GM23338 (cell line): Measurements from ENCODE around the gene CLIC3. TPM values are rescaled to one million over a fixed set of nuclear protein-coding genes. Genes with fewer than 3 reads are reported as not detected.

ENCODE experiments used
- ATAC-seq: fragments of 200-7000 bp; cut with Tn5 transposase; 3 replicates; pipeline ENCODE4 v1.9.1; 2020
- DNase-seq: peaks from one replicate; pipeline ENCODE4 v3.0.0-alpha.2; 2015; ENCODE audit warnings: low spot score
- H2AFZ ChIP-seq: fragments of 200-600 bp; sonication (generic); 2 replicates; pipeline ENCODE4 v1.8.0; 2016; ENCODE audit warnings: antibody characterized with exemption, mild to moderate bottlenecking, moderate library complexity
- H3F3A ChIP-seq: fragments of 200-600 bp; sonication (generic); replicated peaks from 2 replicates; pipeline ENCODE4 v1.8.0; 2017; ENCODE audit warnings: antibody characterized with exemption, mixed run types, low read depth
- H3K27ac ChIP-seq: fragments of 200-600 bp; sonication (generic); 2 replicates; pipeline ENCODE4 v1.6.1; 2016; ENCODE audit warnings: low read depth
- H3K27me3 ChIP-seq: fragments of 200-600 bp; sonication (generic); 2 replicates; pipeline ENCODE4 v1.8.0; 2016; ENCODE audit warnings: mild to moderate bottlenecking, mixed run types, moderate library complexity; ENCODE audit not compliant: insufficient read depth
- H3K36me3 ChIP-seq: fragments of 200-600 bp; sonication (generic); 2 replicates; pipeline ENCODE4 v1.8.0; 2016; ENCODE audit warnings: mild to moderate bottlenecking; ENCODE audit not compliant: insufficient read depth
- H3K4me1 ChIP-seq: fragments of 200-600 bp; sonication (generic); 2 replicates; pipeline ENCODE4 v1.8.0; 2016; ENCODE audit warnings: mild to moderate bottlenecking, moderate library complexity; ENCODE audit not compliant: insufficient read depth
- H3K4me2 ChIP-seq: fragments of 200-600 bp; sonication (generic); 2 replicates; pipeline ENCODE4 v1.7.1; 2017; ENCODE audit warnings: mixed run types
- H3K4me3 ChIP-seq: fragments of 200-600 bp; sonication (generic); 2 replicates; pipeline ENCODE4 v1.6.1; 2016; ENCODE audit warnings: mixed run types
- H3K79me2 ChIP-seq: fragments of 200-600 bp; sonication (generic); replicated peaks from 2 replicates; pipeline ENCODE4 v1.8.0; 2017; ENCODE audit warnings: mild to moderate bottlenecking; ENCODE audit not compliant: insufficient read depth
- H3K9me2 ChIP-seq: fragments of 200-600 bp; sonication (generic); 2 replicates; pipeline ENCODE4 v1.8.0; 2017; ENCODE audit not compliant: insufficient read depth
- H4K20me1 ChIP-seq: fragments of 200-600 bp; sonication (generic); replicated peaks from 2 replicates; pipeline ENCODE4 v1.8.0; 2017; ENCODE audit warnings: mild to moderate bottlenecking; ENCODE audit not compliant: insufficient read depth
- H3K27ac Mint-ChIP-seq: 2 replicates; pipeline ENCODE4 v1.8.0; 2020; ENCODE audit warnings: inconsistent platforms, mild to moderate bottlenecking, moderate library complexity, mixed read lengths
- H3K27me3 Mint-ChIP-seq: 3 replicates; pipeline ENCODE4 v1.8.0; 2022; ENCODE audit warnings: low read depth, mild to moderate bottlenecking, moderate library complexity, mixed read lengths, inconsistent platforms; ENCODE audit not compliant: insufficient read depth, poor library complexity
- H3K36me3 Mint-ChIP-seq: 3 replicates; pipeline ENCODE4 v1.8.0; 2021; ENCODE audit warnings: low read depth, mild to moderate bottlenecking, inconsistent platforms, moderate library complexity, mixed read lengths
- H3K4me1 Mint-ChIP-seq: 3 replicates; pipeline ENCODE4 v1.8.0; 2020; ENCODE audit warnings: mild to moderate bottlenecking, inconsistent platforms, mixed read lengths
- H3K4me3 Mint-ChIP-seq: 3 replicates; pipeline ENCODE4 v1.8.0; 2021; ENCODE audit warnings: moderate library complexity, mild to moderate bottlenecking, inconsistent platforms, mixed read lengths
- H3K9me3 Mint-ChIP-seq: 3 replicates; pipeline ENCODE4 v1.8.0; 2020; ENCODE audit warnings: moderate library complexity, mild to moderate bottlenecking, inconsistent platforms, mixed read lengths
- CTCF ChIP-seq, 2 experiments: fragments of 200-600 bp in 1 of 2; sonication (generic) in 1 of 2; conservative IDR thresholded peaks; 2 replicates each; pipeline versions ENCODE4 v1.5.1 to v1.6.1; 2016 to 2017; ENCODE audit warnings: antibody characterized with exemption in 2 of 2, low read depth in 2 of 2, mild to moderate bottlenecking in 2 of 2, moderate library complexity in 1 of 2
- EZH2 ChIP-seq: fragments of 200-600 bp; sonication (generic); IDR thresholded peaks from one replicate; pipeline ENCODE4 v1.8.0; 2017; ENCODE audit warnings: antibody characterized with exemption, mild to moderate bottlenecking, low read depth; ENCODE audit not compliant: unreplicated experiment
- EZH2phosphoT487 ChIP-seq: fragments of 200-600 bp; sonication (generic); IDR thresholded peaks from one replicate; pipeline ENCODE4 v1.8.1; 2018; ENCODE audit warnings: antibody characterized with exemption; ENCODE audit not compliant: unreplicated experiment
- NANOG ChIP-seq: IDR thresholded peaks from 2 replicates; pipeline ENCODE4 v1.6.1; 2016; ENCODE audit warnings: antibody characterized with exemption, borderline replicate concordance
- REST ChIP-seq: IDR thresholded peaks from one replicate; pipeline ENCODE4 v1.6.1; 2018; ENCODE audit warnings: antibody characterized with exemption; ENCODE audit not compliant: unreplicated experiment
- ZNF114 ChIP-seq: fragments of 250-450 bp; sonication (Bioruptor Pico); IDR thresholded peaks from 2 replicates; pipeline ENCODE4 v1.5.0; 2020; ENCODE audit warnings: mild to moderate bottlenecking, moderate library complexity
- ZNF331 ChIP-seq: fragments of 250-450 bp; sonication (Bioruptor Pico); IDR thresholded peaks from 2 replicates; pipeline ENCODE4 v1.5.0; 2020; ENCODE audit warnings: low read depth, mild to moderate bottlenecking, moderate library complexity
- ZNF462 ChIP-seq: fragments of 250-450 bp; sonication (Bioruptor Pico); IDR thresholded peaks from 2 replicates; pipeline ENCODE4 v1.5.0; 2020; ENCODE audit warnings: mild to moderate bottlenecking, moderate library complexity
- polyA plus RNA-seq: library from polyadenylated mRNA; unstranded; fragments of >200 nt; fragmentation: Nextera tagmentation; extraction: Ambion mirVana; gene quantifications from 2 replicates; pipeline ENCODE4 v1.2.1, GENCODE V29; 2016
- total RNA-seq: library from RNA; depleted of rRNA; stranded (reverse); fragments of >200 nt; shearing (Covaris generic); gene quantifications from 2 replicates; pipeline ENCODE4 v1.2.3, GENCODE V29; 2014

CLIC3 gene
- total and polyA plus RNA-seq, 2 experiments from 2014 or later: 0.53 to 0.56 TPM

- peaks cover 9% of the 10 kb centered on the region for H3K4me1 Mint-ChIP-seq
- Histone ChIP-seq H3K79me2 (no peaks in the 10 kb centered on the region), H2AFZ (no peak overlapping the region), H3K4me2 (no peak overlapping the region), H3F3A (no peaks in the 10 kb centered on the region), H3K36me3 (no peaks in the 10 kb centered on the region), H4K20me1 (no peaks in the 10 kb centered on the region), H3K27me3 (no peaks in the 10 kb centered on the region), H3K27ac (no peak overlapping the region), H3K4me1 (peaks cover 9% of the 10 kb centered on the region), H3K4me3 (no peak overlapping the region), H3K9me2 (no peaks in the 10 kb centered on the region)
- no peaks in the 10 kb centered on the region for H3K36me3 Mint-ChIP-seq
- H3K27me3 Mint-ChIP-seq: peaks cover 7% of the 10 kb centered on the region
- H3K4me3 Mint-ChIP-seq: no peak overlapping the region
- TF ChIP-seq EZH2phosphoT487 (no peak), EZH2 (no peak), ZNF114 (no peak), ZNF331 (CRISPR knock-in tag) (no peak), CTCF (conservative IDR thresholded peaks at IDR 0.05; ENCODE audit: low read depth in 2 of 2) (no peak), NANOG (no peak), REST (no peak)
- no peak for ATAC-seq
- no peaks in the 10 kb centered on the region; the same call in 2 of the 3 replicates for H3K9me3 Mint-ChIP-seq
- no peak for DNase-seq
- H3K27ac Mint-ChIP-seq: peak overlapping the region; percentile 67; the same call in 1 of the 2 replicates
These were observed 33.6 kb downstream of the CLIC3 start for GRCh38 chr9:136962701-136963248.

- Mint-ChIP-seq H3K4me3 (no peak overlapping the region), H3K36me3 (no peaks in the 10 kb centered on the region)
- TF ChIP-seq ZNF462 (CRISPR knock-in tag): no peak
- no peak for TF ChIP-seq NANOG
- TF ChIP-seq EZH2: no peak
These were observed 34.2 kb downstream of the CLIC3 start for GRCh38 chr9:136962163-136962562.

More at GRCh38 chr9:136962163-136962562, 34.2 kb downstream of the CLIC3 start:
- Mint-ChIP-seq H3K27me3 (peaks cover 7% of the 10 kb centered on the region), H3K27ac (no peak overlapping the region), H3K9me3 (no peaks in the 10 kb centered on the region; the same call in 2 of the 3 replicates), H3K4me1 (peaks cover 9% of the 10 kb centered on the region)
- no peaks in the 10 kb centered on the region for H3K9me2 ChIP-seq
- H3K4me2 ChIP-seq: no peak overlapping the region
- no peaks in the 10 kb centered on the region for H3F3A ChIP-seq
- no peaks in the 10 kb centered on the region for H3K36me3 ChIP-seq
- no peak overlapping the region for H3K4me3 ChIP-seq
- H3K27ac ChIP-seq: no peak overlapping the region
- H3K79me2 ChIP-seq: no peaks in the 10 kb centered on the region
- no peaks in the 10 kb centered on the region for H4K20me1 ChIP-seq
- DNase-seq (no peak), ATAC-seq (no peak)
- no peak overlapping the region for H2AFZ ChIP-seq
- peaks cover 9% of the 10 kb centered on the region for H3K4me1 ChIP-seq
- no peaks in the 10 kb centered on the region for H3K27me3 ChIP-seq
